Choroid plexus epithelial cell (primary cell): Measurements from ENCODE around the gene PPP1R1B.

Source experiments
- DNase-seq: peaks from one replicate; pipeline ENCODE4 v3.0.0-alpha.2; 2010; ENCODE audit warnings: low read depth
- H3K4me3 ChIP-seq: 2 replicates; pipeline ENCODE4 v1.5.1; 2011; ENCODE audit warnings: low read depth, mild to moderate bottlenecking, control low read depth, low read length, moderate library complexity
- CTCF ChIP-seq: conservative IDR thresholded peaks from 2 replicates; pipeline ENCODE4 v1.5.1; 2011; ENCODE audit warnings: low read depth, mild to moderate bottlenecking, control low read depth, inconsistent platforms, low read length, moderate library complexity

Gene PPP1R1B

GRCh38 chr17:39629898-39630297 lies 3.1 kb downstream of the PPP1R1B start:
- no peak for TF ChIP-seq CTCF
- DNase-seq: no peak

GRCh38 chr17:39631403-39631802 lies 4.7 kb downstream of the PPP1R1B start:
- no peak overlapping the region for H3K4me3 ChIP-seq
- DNase-seq: no peak
- no peak for TF ChIP-seq CTCF

More at GRCh38 chr17:39629898-39630297, 3.1 kb downstream of the PPP1R1B start:
- no peak overlapping the region for H3K4me3 ChIP-seq

GRCh38 chr17:39632153-39632941 lies 5.6 kb downstream of the PPP1R1B start:
- H3K4me3 ChIP-seq: no peak overlapping the region
- no peak for DNase-seq
- no peak for TF ChIP-seq CTCF

GRCh38 chr17:39633570-39634183 lies 6.9 kb downstream of the PPP1R1B start:
- TF ChIP-seq CTCF: no peak

DNA sequence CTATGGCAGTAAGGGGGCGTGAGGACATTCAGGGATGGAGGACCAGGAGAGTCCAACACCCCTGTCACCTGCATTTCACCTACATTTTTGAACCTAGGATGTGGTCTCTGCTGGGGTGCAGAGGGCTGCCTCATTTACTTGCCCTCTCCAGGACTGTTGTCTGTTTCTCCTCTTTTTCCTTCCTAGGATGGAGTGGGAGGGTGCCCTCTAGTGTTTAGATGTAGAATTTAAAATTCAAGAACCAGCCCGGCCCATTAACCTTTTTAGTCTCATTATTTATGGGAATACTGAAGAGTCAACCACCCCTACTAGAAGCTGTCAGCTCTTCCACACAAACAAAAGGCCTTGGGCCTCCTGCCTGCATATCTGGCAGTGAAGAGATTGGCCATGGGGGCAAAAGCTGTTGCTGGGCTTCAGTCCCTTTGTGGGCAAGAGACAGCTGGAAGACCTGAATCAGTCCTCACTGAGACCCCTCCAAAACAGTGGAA lies 7.7 kb downstream of the PPP1R1B start:
- H3K4me3 ChIP-seq: no peak overlapping the region
- TF ChIP-seq CTCF: peak; percentile 73
- DNase-seq: peak; percentile 69

More at GRCh38 chr17:39633570-39634183, 6.9 kb downstream of the PPP1R1B start:
- DNase-seq: no peak
- H3K4me3 ChIP-seq: no peak overlapping the region

- no peak overlapping the region for H3K4me3 ChIP-seq
- no peak for DNase-seq
- no peak for TF ChIP-seq CTCF
Observed at GRCh38 chr17:39635614-39636176, 8.9 kb downstream of the PPP1R1B start.
